WTC11 (cell line): ENCODE results near the gene CDH16. TPM values are rescaled to one million over a fixed set of nuclear protein-coding genes. Genes with fewer than 3 reads are reported as not detected.

Source experiments
- ATAC-seq: fragments of 200-7000 bp; cut with Tn5 transposase; 2 replicates; pipeline ENCODE4 v1.10.0; 2021; ENCODE audit warnings: mild to moderate bottlenecking, moderate library complexity
- CTCF ChIA-PET: fragments of 300-600 bp; sonication (Branson Sonifier 250); formaldehyde crosslinking; loops from one replicate; lab custom pipeline; 2021; ENCODE audit warnings: antibody characterized with exemption; lab: Charles Lee
- POLR2A ChIA-PET: fragments of 350-600 bp; sonication (Branson Sonifier 250); formaldehyde crosslinking; loops from one replicate; lab custom pipeline; 2021; ENCODE audit warnings: antibody characterized with exemption; lab: Charles Lee
- DNase-seq: peaks from one replicate; pipeline ENCODE4 v3.0.0; 2021; ENCODE audit warnings: low spot score
- H3K27ac Mint-ChIP-seq: 2 replicates; pipeline ENCODE4 v1.8.0; 2021; ENCODE audit warnings: mixed read lengths
- H3K27me3 Mint-ChIP-seq: 2 replicates; pipeline ENCODE4 v1.8.0; 2021; ENCODE audit warnings: low read depth, mild to moderate bottlenecking, moderate library complexity, mixed read lengths
- H3K36me3 Mint-ChIP-seq: 2 replicates; pipeline ENCODE4 v1.8.0; 2021; ENCODE audit warnings: mixed read lengths
- H3K4me1 Mint-ChIP-seq: 2 replicates; pipeline ENCODE4 v1.8.0; 2022; ENCODE audit warnings: mixed read lengths
- H3K4me3 Mint-ChIP-seq: 2 replicates; pipeline ENCODE4 v1.8.0; 2021; ENCODE audit warnings: mild to moderate bottlenecking, moderate library complexity, mixed read lengths
- H3K9me3 Mint-ChIP-seq: 2 replicates; pipeline ENCODE4 v1.8.0; 2021; ENCODE audit warnings: mixed read lengths
- AR ChIP-seq: fragments of 250-450 bp; sonication (Bioruptor Pico); IDR thresholded peaks from 2 replicates; pipeline ENCODE4 v1.9.0; 2021; ENCODE audit warnings: mild to moderate bottlenecking
- CREM ChIP-seq: sonication (generic); formaldehyde crosslinking; IDR thresholded peaks from 2 replicates; pipeline ENCODE4 v1.8.1; 2022; ENCODE audit warnings: mild to moderate bottlenecking, missing genetic modification reagents, moderate library complexity
- FOXJ3 ChIP-seq: sonication (generic); formaldehyde crosslinking; IDR thresholded peaks from 2 replicates; pipeline ENCODE4 v1.9.0; 2021; ENCODE audit warnings: missing genetic modification reagents, mild to moderate bottlenecking, borderline replicate concordance
- GTF2I ChIP-seq: fragments of 250-450 bp; sonication (Bioruptor Pico); conservative IDR thresholded peaks from 2 replicates; pipeline ENCODE4 v1.4.0; 2021; ENCODE audit warnings: mild to moderate bottlenecking
- JAZF1 ChIP-seq: fragments of 250-450 bp; sonication (Bioruptor Pico); IDR thresholded peaks from 2 replicates; pipeline ENCODE4 v1.9.0; 2021; ENCODE audit warnings: moderate library complexity, mild to moderate bottlenecking, inconsistent platforms
- MXD4 ChIP-seq: fragments of 250-450 bp; sonication (Bioruptor Pico); IDR thresholded peaks from 2 replicates; pipeline ENCODE4 v1.8.0; 2021; ENCODE audit warnings: mild to moderate bottlenecking, moderate library complexity, borderline replicate concordance
- NFATC4 ChIP-seq: fragments of 250-450 bp; sonication (Bioruptor Pico); IDR thresholded peaks from 2 replicates; pipeline ENCODE4 v1.9.0; 2021; ENCODE audit warnings: mild to moderate bottlenecking
- NFYB ChIP-seq: sonication (generic); formaldehyde crosslinking; conservative IDR thresholded peaks from 2 replicates; pipeline ENCODE4 v1.8.0; 2022; ENCODE audit warnings: low read depth, missing genetic modification reagents
- NR2C2 ChIP-seq: sonication (generic); formaldehyde crosslinking; IDR thresholded peaks from 2 replicates; pipeline ENCODE4 v1.8.0; 2022; ENCODE audit warnings: mild to moderate bottlenecking, missing genetic modification reagents
- NR3C1 ChIP-seq: sonication (generic); formaldehyde crosslinking; conservative IDR thresholded peaks from 2 replicates; pipeline ENCODE4 v1.8.1; 2023; ENCODE audit warnings: low read depth, mild to moderate bottlenecking, missing genetic modification reagents
- SOX15 ChIP-seq: fragments of 250-450 bp; sonication (Bioruptor Pico); IDR thresholded peaks from 2 replicates; pipeline ENCODE4 v1.9.0; 2021; ENCODE audit warnings: mild to moderate bottlenecking
- SP1 ChIP-seq: sonication (generic); formaldehyde crosslinking; conservative IDR thresholded peaks from 2 replicates; pipeline ENCODE4 v1.8.1; 2022; ENCODE audit warnings: missing genetic modification reagents
- TEAD1 ChIP-seq: sonication (generic); formaldehyde crosslinking; IDR thresholded peaks from 2 replicates; pipeline ENCODE4 v1.8.0; 2022; ENCODE audit warnings: mild to moderate bottlenecking, missing genetic modification reagents
- USF1 ChIP-seq: sonication (generic); formaldehyde crosslinking; IDR thresholded peaks from 2 replicates; pipeline ENCODE4 v1.8.0; 2022; ENCODE audit warnings: mild to moderate bottlenecking, missing genetic modification reagents
- ZBTB21 ChIP-seq: sonication (generic); formaldehyde crosslinking; IDR thresholded peaks from 2 replicates; pipeline ENCODE4 v1.8.1; 2023; ENCODE audit warnings: mild to moderate bottlenecking, missing genetic modification reagents, borderline replicate concordance
- ZNF281 ChIP-seq: sonication (generic); formaldehyde crosslinking; IDR thresholded peaks from 2 replicates; pipeline ENCODE4 v1.8.0; 2023; ENCODE audit warnings: mild to moderate bottlenecking, missing genetic modification reagents
- ZNF396 ChIP-seq: fragments of 250-450 bp; sonication (Bioruptor Pico); IDR thresholded peaks from 2 replicates; pipeline ENCODE4 v1.8.0; 2021; ENCODE audit warnings: mild to moderate bottlenecking, moderate library complexity, borderline replicate concordance
- total RNA-seq: library from RNA; stranded (reverse); gene quantifications from 3 replicates; pipeline ENCODE4 v1.2.3, GENCODE V29; 2021
- TF ChIP-seq, protein P1 (sequence below): sonication (generic); formaldehyde crosslinking; IDR thresholded peaks from 2 replicates; pipeline ENCODE4 v1.8.1; 2022; ENCODE audit warnings: mild to moderate bottlenecking, missing genetic modification reagents, moderate library complexity, borderline replicate concordance
- TF ChIP-seq, protein P2 (sequence below): sonication (generic); formaldehyde crosslinking; IDR thresholded peaks from 2 replicates; pipeline ENCODE4 v1.8.0; 2022; ENCODE audit warnings: mild to moderate bottlenecking, missing genetic modification reagents
- TF ChIP-seq, protein P3 (sequence below): fragments of 250-450 bp; sonication (Bioruptor Pico); IDR thresholded peaks from 2 replicates; pipeline ENCODE4 v1.9.0; 2021; ENCODE audit warnings: moderate library complexity, mild to moderate bottlenecking, inconsistent platforms, borderline replicate concordance
- TF ChIP-seq, protein P4 (sequence below): sonication (generic); formaldehyde crosslinking; IDR thresholded peaks from 2 replicates; pipeline ENCODE4 v1.8.1; 2023; ENCODE audit warnings: mild to moderate bottlenecking, missing genetic modification reagents, moderate library complexity

Gene CDH16
- total RNA-seq, 1 experiment from 2014 or later, result not detected

DNA sequence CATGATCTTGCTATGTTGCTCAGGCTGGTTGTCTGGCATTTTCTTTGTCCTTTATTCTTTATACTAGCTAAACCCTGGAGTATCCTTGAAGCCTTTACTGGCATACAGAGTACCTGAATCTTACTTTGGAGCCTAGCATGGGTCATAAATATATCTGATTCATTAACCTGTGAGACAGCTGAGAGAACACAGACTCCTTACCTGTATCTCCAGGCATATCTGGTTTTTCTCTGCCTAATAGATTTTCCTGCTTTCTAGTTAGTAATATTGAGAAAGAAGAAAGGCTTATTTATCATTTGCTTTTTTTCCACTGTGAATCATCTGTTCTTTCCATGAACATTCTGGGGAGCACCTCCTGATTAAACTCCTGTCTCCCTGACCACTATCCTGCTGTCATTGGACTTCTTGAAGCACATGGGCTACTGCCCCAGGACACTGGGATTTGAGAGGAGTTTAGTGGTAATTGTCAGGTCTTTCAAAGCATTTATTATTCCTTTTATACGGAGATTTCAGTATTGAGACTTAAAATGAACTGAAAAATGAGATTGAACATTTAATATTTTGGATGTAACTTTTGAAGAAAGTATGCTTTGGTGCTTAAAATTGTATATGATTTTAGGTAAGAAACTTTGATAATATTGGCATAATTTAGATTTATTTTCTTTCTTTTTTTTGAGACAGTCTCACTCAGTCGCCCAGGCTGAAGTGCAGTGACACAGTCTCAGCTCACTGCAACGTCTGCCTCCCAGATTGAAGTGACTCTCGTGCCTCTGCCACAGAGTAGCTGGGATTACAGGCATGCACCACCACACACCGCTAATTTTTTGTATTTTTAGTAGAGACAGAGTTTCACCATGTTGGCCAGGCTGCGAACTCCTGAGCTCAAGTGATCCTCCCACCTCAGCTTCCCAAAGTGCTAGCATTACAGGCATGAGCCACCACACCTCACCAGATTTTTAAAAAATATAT, 29.8 kb downstream of the CDH16 start:
- TF ChIP-seq ZBTB21 (CRISPR knock-in tag) (no peak), JAZF1 (CRISPR knock-in tag) (no peak), GTF2I (CRISPR knock-in tag) (no peak), ZNF281 (no peak)
- TF ChIP-seq, all 79 proteins: peak for 0
- peaks cover 17% of the 10 kb centered on the region for H3K4me1 Mint-ChIP-seq
- peak overlapping the region; percentile 26; the same call in 1 of the 2 replicates for H3K27ac Mint-ChIP-seq
- ATAC-seq (no peak), DNase-seq (no peak)
- POLR2A ChIA-PET, result no interaction called here
- CTCF ChIA-PET, result interaction anchor here (0.7 to 11.5 kb wide), 4 partner anchors 16 to 268 kb away, joined by 3 to 175 read pairs (median 6); partner anchors contain the start of genes NAE1 and RRAD
- H3K36me3 Mint-ChIP-seq, result peaks cover 22% of the 10 kb centered on the region
- H3K27me3 Mint-ChIP-seq, result no peaks in the 10 kb centered on the region
- no peaks in the 10 kb centered on the region for H3K9me3 Mint-ChIP-seq
- no peak overlapping the region for H3K4me3 Mint-ChIP-seq

- CTCF ChIA-PET, result interaction anchor here (0.8 to 1.6 kb wide), 3 partner anchors 8 to 37 kb away, joined by 3 to 5 read pairs (median 5); no protein-coding TSS in a partner anchor
- no peak for ATAC-seq
- no peaks in the 10 kb centered on the region for H3K27me3 Mint-ChIP-seq
- TF ChIP-seq SOX15, result no peak
- TF ChIP-seq, protein P1, sequence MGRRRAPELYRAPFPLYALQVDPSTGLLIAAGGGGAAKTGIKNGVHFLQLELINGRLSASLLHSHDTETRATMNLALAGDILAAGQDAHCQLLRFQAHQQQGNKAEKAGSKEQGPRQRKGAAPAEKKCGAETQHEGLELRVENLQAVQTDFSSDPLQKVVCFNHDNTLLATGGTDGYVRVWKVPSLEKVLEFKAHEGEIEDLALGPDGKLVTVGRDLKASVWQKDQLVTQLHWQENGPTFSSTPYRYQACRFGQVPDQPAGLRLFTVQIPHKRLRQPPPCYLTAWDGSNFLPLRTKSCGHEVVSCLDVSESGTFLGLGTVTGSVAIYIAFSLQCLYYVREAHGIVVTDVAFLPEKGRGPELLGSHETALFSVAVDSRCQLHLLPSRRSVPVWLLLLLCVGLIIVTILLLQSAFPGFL (CRISPR knock-in tag), result no peak
- no peak for TF ChIP-seq USF1 (CRISPR knock-in tag)
- TF ChIP-seq, all 79 proteins: peak for 0
- Mint-ChIP-seq H3K9me3 (no peaks in the 10 kb centered on the region), H3K4me1 (peaks cover 18% of the 10 kb centered on the region), H3K36me3 (peaks cover 22% of the 10 kb centered on the region), H3K27ac (no peak overlapping the region), H3K4me3 (no peak overlapping the region)
- POLR2A ChIA-PET, result no interaction called here
- no peak for DNase-seq
Observed at GRCh38 chr16:66886914-66887313, 31.8 kb downstream of the CDH16 start.

DNA sequence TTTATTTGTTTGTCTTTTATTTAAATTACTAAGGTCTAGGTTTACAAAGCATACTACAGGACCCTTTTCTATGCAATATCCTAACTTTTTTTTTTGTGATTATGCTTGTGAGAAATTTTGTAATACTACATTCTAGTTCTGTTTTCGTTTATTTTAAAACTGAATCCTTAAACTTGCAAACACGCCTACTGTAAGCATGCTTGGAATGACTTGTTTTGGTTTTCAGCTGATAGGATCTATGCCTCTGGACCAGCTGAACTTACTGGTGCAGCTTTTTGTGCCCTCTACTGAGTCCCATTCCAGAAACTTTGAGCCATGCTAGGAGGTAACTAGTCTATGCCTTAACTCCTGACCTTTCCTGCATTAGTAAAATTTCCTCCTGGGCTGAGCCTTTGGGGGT, 32.4 kb downstream of the CDH16 start:
- no peaks in the 10 kb centered on the region for H3K27me3 Mint-ChIP-seq
- ChIA-PET CTCF (interaction anchor here (0.8 to 1.6 kb wide), 5 partner anchors 9 to 40 kb away, joined by 3 to 5 read pairs (median 3); no protein-coding TSS in a partner anchor), POLR2A (no interaction called here)
- no peak overlapping the region for H3K27ac Mint-ChIP-seq
- no peak overlapping the region for H3K4me3 Mint-ChIP-seq
- ATAC-seq (no peak), DNase-seq (no peak)
- H3K36me3 Mint-ChIP-seq, result peaks cover 22% of the 10 kb centered on the region
- peaks cover 19% of the 10 kb centered on the region for H3K4me1 Mint-ChIP-seq
- no peaks in the 10 kb centered on the region for H3K9me3 Mint-ChIP-seq
- TF ChIP-seq, protein P2, sequence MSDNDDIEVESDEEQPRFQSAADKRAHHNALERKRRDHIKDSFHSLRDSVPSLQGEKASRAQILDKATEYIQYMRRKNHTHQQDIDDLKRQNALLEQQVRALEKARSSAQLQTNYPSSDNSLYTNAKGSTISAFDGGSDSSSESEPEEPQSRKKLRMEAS (CRISPR knock-in tag), result no peak
- no peak for TF ChIP-seq NR2C2 (CRISPR knock-in tag)
- TF ChIP-seq NFATC4 (CRISPR knock-in tag), result no peak
- TF ChIP-seq, protein P3, sequence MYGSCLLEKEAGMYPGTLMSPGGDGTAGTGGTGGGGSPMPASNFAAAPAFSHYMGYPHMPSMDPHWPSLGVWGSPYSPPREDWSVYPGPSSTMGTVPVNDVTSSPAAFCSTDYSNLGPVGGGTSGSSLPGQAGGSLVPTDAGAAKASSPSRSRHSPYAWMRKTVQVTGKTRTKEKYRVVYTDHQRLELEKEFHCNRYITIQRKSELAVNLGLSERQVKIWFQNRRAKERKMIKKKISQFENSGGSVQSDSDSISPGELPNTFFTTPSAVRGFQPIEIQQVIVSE (CRISPR knock-in tag), result no peak
- TF ChIP-seq ZNF396, result no peak
- TF ChIP-seq SP1 (CRISPR knock-in tag), result no peak
- no peak for TF ChIP-seq MXD4
- TF ChIP-seq FOXJ3, result no peak
- no peak for TF ChIP-seq NFYB (CRISPR knock-in tag)
- TF ChIP-seq AR (CRISPR knock-in tag), result no peak
- TF ChIP-seq, protein P4, sequence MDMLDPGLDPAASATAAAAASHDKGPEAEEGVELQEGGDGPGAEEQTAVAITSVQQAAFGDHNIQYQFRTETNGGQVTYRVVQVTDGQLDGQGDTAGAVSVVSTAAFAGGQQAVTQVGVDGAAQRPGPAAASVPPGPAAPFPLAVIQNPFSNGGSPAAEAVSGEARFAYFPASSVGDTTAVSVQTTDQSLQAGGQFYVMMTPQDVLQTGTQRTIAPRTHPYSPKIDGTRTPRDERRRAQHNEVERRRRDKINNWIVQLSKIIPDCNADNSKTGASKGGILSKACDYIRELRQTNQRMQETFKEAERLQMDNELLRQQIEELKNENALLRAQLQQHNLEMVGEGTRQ (CRISPR knock-in tag), result no peak
- no peak for TF ChIP-seq TEAD1 (CRISPR knock-in tag)
- no peak for TF ChIP-seq NR3C1 (CRISPR knock-in tag)
- TF ChIP-seq CREM (CRISPR knock-in tag), result no peak
